HG03095 (cell line): ENCODE measurements around the gene MAMLD1.

ENCODE experiments used
- ATAC-seq: cut with Tn5 transposase; IDR thresholded peaks from one replicate; pipeline ENCODE4 v1.9.1; 2021; ENCODE audit warnings: moderate library complexity; ENCODE audit not compliant: unreplicated experiment

MAMLD1 gene

DNA sequence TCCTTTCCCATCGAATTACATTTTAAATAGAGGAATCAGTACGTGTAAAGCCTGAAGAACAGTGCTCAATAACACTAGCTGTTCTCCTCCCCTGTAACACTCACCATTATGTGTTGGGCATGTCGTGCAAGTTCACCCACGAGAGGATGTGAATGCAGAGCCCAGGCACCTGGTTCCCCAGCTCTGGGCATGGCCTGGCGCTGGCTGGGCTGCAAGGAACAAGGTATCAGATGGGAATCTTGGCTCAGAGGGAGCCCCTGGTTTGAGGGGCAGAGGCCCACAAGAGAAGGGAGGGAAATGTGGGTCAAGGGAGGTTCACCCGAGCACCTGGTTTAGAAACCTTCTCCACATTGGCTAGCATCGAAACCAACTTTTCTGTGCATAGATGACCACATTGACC lies 163.6 kb downstream of the MAMLD1 start:
- ATAC-seq = no peak

DNA sequence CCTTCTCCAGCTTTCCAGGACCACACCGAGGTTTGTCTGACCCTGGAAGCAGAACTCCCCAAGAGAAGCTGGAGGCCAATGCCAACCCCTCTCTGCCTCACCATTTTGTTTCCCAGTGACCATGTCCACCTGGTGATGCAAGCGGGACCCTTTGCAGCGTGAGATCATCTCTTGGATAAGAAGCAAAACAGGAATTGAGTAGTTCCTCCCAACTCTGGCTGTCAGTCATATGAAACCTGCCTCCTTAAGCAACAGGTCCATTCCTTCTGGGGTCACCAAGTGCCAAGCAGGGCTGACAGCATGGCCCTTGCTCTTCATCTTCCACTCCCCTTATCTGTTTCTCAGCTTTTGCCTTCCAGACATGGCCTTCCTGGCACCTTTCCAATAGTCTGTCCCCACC lies 164.0 kb downstream of the MAMLD1 start:
- ATAC-seq = no peak

GRCh38 chrX:150529587-150529986 lies 166.5 kb downstream of the MAMLD1 start:
- no peak for ATAC-seq

- no peak for ATAC-seq
These were observed 167.7 kb downstream of the MAMLD1 start for GRCh38 chrX:150530821-150531220.

DNA sequence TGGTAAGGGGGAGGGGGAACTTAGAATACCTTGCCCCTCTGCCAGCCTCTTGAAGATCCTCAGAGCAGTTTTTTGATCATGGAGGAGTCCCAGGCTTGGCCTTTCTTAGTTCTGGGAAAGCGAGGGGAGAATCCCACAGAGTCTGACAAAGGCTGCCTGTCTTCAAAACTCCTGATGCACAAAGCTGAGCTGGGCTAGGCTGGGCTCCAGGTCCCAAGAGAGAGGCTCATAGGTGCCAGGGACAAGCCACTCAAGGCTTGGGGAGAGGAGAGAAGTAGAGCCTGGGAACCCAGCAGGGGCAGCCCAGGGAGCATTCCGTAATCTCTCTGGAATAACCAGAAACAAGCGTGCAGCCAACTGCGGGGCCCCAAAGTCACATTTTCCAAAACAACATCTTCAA lies 168.3 kb downstream of the MAMLD1 start:
- no peak for ATAC-seq

- ATAC-seq = no peak
These were observed 170.7 kb downstream of the MAMLD1 start for GRCh38 chrX:150533863-150534262.

GRCh38 chrX:150536455-150537116 lies 173.5 kb downstream of the MAMLD1 start:
- ATAC-seq = no peak

DNA sequence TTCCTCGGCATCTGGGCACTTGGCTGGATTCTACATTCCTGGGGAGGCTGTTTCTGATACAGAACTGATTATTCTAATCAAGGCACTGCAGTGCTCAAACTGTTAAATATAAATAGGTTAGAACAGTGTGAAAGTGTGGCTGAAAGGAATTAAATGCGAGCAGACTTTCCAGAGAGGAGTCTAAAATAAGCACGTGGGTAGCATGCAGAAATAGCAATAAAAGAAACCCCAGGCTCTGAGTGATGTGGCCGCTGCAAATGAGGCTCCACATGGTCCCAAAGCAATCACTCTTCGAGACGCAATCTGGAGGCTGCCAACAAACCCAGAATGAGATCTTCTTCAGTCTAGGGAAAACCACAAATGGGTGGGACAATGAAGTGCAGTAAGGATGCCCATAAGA lies 174.7 kb downstream of the MAMLD1 start:
- ATAC-seq = no peak

GRCh38 chrX:150540965-150541364 lies 177.8 kb downstream of the MAMLD1 start:
- ATAC-seq = no peak

DNA sequence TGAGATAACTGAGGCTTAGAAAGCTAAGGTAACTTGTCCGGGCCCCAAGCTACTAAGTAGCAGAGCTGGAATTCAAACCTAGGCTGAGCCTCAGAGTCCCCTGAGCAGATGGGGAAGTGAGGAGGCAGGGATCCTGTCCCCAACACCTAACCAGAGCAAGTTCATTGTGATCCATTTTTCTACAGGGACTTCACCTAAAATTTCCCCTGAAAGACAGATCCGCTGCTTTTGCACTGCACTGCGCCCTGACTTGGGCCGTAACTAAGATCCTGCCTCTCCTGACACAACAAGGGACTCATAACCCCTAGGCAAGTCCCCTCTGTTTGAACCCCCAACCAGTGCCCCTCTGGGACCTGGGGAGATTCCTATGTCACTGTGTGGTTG lies 179.7 kb downstream of the MAMLD1 start:
- peak; percentile 37 for ATAC-seq

DNA sequence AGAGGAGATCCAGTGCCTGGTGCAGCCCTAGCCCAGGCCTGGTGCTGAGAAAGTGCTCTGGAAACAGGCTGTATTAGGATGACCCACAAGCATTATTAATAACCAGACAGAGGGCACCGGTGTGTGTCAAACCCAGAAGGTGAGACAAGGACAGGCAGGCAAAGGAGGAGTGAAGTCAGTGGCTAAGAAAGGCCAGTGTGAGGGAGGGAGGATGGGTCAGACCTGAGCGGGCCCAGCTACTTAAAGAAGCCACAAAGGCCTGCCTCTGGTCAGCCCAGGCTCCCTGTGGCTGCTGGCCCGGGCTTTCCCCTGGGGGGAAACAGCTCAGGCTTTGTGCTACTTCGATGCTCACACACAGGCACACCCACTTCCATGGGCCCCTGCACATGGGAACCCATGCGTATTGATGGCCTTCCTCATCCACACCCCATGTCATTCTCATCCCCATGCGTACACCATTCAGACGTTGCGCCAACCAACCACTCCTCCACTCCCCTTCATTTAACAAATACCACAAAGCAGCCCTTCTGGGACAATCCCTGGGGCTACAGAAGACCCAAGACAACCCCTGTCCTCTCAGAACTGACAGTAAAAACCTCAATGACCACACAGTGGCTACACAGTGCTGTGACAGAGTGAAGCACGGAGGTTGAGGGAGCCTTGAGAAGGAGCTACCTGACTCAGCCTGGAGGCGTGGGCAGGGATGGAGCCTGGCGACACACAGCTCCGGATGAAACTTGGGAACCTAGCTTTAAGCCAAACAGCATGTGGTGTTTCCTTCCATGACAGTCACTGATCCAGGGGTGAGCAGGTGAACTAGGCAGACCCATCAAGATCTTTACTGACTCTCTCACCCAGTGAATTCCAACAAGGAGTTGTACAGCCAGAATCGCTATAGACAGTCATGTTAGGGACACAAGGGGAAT lies 180.4 kb downstream of the MAMLD1 start:
- peak; percentile 49 for ATAC-seq

DNA sequence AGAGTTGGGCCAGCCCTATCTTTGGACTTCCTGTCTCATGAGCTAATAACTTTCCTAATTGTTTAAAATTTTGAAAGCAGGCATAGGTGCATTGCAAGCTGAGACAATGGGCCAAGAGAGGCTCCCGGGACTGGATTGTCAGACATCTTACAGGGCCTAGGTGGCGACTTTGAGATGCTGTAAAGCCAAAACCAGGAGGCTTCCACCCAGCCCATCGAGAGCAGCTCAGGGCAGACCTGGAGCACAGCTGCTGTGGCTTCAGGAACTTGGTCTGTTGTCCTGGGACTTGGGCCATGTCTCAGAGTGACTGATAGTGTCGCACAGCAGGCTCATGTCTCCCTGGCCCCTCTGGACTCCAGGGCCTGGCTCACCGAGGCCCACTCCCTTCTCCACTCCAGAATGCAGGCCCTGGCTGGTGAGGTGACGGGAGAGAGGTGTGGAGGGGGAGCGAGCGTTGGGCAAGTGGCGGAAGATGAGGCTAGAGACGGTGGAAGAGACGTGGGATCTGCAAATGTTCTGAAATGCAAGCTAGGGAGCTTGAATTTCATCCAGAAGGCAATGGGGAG lies 181.2 kb downstream of the MAMLD1 start:
- no peak for ATAC-seq

DNA sequence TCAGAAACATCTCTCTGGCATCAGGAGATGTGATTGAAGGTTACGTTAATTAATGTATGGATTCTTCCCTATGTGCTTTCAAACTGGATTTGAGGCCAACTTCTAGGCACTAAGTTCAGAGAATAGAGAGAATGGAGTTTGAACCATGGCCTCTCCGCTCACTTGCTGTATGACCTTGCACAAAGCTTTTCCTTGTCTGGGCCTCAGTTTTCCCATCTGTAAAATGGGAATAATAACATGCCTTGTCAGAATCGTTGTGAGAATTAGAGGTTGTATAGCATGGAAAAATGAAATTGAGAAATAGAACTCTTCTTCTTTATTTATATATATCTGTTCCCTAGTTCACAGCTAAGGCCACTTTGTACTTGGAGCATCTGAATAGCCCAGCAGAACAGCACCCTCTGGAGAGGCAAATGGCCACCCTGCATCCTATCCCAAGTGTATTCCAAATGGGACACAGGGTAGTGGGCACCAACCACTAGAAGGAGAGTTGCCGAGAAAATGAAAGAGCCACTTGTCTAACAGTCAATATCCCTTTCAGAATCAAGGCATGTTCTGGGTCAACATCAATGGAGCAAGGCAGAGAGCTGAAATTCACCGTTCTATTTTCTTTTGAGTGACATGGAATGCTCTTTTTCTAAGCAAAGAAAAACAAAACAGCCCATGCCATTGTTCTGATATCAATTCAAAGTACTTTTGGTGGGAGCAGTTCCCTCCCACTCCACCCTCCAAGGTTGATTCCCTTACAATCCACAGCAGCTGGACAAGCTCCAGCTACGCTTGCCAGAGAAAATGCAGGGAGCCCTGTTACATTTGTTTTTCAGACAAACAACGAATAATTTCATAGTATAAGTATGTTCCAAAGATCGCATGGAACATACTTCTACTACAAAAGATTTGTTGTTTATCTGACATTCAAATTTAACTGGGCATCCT lies 182.0 kb downstream of the MAMLD1 start:
- no peak for ATAC-seq

DNA sequence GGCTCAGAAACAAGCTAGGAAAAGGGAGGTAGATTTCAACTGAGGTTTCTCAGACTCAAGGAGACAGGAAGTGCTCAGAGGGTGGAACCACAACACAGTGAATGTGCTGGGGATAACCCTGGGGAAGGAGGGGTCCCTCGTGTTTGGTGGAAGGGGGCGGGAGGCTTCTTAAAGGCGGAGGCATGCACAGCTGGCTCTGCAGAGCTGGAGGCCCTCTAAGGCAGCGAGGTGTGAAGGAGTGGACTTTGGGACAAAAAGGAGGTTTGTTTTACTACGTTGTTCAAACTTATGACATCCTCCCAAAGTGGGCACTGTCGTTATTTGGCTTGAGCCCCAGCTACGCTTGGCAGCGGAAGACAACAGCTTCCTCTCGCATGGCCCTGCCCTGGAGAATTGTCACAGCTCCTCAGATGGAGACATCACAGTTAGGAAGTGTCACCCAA lies 183.6 kb downstream of the MAMLD1 start:
- ATAC-seq = no peak

GRCh38 chrX:150547375-150548115 lies 184.4 kb downstream of the MAMLD1 start:
- peak; percentile 58 for ATAC-seq

GRCh38 chrX:150548251-150548650 lies 185.1 kb downstream of the MAMLD1 start:
- no peak for ATAC-seq

GRCh38 chrX:150548684-150549083 lies 185.6 kb downstream of the MAMLD1 start:
- no peak for ATAC-seq

- no peak for ATAC-seq
These were observed 188.8 kb downstream of the MAMLD1 start for GRCh38 chrX:150551963-150552362.

GRCh38 chrX:150558424-150558823 lies 195.3 kb downstream of the MAMLD1 start:
- ATAC-seq = no peak
